Myocyte (in vitro differentiated cells): ENCODE results near the gene CPEB4. TPM values are rescaled to one million over a fixed set of nuclear protein-coding genes. Genes with fewer than 3 reads are reported as not detected.

Source experiments
- DNase-seq: peaks from one replicate; pipeline ENCODE4 v3.0.0-alpha.2; 2012; ENCODE audit warnings: low read depth
- total RNA-seq: library from RNA; depleted of rRNA; stranded (reverse); fragments of >200 nt; gene quantifications from 2 replicates; pipeline ENCODE4 v1.2.3, GENCODE V29; 2014

CPEB4 gene
- total RNA-seq, 1 donor from 2014 or later = 64.3 TPM

- DNase-seq = no peak
Observed at GRCh38 chr5:173858670-173859407, 29.3 kb upstream of the CPEB4 start.

- peak; percentile 9 for DNase-seq
Observed at GRCh38 chr5:173859408-173860159, 28.6 kb upstream of the CPEB4 start.

- no peak for DNase-seq
Observed at GRCh38 chr5:173862047-173862477, 26.1 kb upstream of the CPEB4 start.

DNA sequence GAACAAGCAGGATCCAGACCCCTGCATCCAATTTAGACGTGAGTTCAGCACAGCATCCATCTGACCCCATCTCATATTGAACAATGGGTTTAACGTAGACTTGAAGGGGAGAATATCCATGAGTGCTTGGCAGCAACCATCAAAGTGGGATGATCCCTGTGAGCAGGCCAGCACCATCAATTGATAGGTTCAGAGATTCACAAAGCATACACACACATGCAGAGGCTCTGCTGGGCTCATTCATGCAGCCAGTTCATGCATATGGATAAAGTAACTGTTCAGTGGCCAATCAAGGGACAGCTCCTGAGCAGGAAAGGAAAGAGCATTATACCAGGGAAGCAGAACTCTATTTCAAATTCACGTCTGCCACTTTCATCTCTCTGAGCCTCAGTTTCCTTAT is 24.8 kb upstream of the CPEB4 start:
- DNase-seq = no peak

GRCh38 chr5:173864126-173865050 is 23.8 kb upstream of the CPEB4 start:
- DNase-seq = no peak

DNA sequence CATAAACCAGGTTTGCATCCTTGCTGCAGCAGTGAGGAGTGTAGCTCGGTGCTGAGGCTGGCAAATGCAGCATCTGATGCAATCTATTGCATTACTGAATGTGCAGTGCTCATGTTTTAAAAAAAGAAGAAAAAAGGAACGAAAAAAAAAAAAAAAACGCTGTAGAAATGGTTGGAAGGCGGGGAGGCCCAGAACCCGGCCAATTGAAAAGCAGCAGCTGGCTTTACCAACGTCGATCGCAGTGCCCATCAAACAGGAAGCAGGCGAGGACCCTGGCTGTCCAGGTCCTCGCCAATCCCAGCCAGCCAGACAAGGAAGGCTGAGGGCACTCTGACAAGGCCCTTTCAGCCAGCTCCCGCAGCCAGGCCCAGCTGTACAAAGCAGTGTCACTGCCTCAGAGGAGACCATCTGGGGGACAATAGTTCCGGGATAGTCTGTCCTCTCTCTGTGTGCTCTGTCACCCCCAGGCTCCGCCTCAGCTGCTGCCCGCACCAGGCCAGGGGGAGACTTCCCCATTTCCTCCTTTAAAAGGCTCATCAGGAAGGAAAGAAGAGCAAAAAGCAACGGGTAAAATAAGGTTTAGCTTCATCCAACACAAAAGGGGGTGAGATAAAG is 21.8 kb upstream of the CPEB4 start:
- DNase-seq = no peak

- no peak for DNase-seq
Observed at GRCh38 chr5:173866858-173867679, 21.1 kb upstream of the CPEB4 start.

DNA sequence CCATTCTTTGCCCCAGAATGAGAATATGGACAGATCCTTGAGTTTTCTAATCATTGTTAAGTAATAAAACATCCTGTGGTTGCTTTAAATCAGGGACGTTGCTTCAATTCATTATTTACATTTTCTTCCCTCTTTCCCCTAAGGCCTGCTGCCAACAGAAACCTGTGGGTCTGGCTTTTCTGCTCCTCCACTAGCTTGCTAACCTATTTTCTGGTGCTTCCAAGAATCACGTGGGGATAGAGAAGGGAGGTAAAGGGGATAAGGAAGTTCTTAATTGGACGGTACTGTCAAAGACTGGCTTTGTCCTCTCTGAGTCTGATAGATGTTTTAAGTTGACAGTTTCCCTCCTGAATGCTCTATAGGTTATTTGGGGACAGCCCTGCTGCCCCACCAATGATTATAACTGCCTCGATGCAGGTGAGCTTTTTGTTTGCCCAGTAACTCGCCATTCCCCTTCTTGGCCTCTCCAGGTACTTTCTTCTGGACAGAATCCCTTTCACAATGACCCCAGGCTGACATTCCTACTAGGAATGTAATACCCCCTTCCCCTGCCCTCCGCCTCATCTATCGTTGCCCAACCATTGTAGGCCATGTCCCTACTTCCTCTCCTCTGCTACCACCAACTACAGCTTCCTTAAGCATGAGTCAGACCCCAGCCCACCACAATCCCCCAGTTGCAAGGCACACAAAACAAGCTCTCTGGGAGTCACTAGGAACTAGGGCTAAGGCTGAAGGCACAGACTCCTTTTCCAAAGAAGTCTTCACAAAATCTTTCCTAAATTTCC is 19.9 kb upstream of the CPEB4 start:
- DNase-seq = no peak

GRCh38 chr5:173869316-173869715 is 18.8 kb upstream of the CPEB4 start:
- DNase-seq = no peak

- no peak for DNase-seq
Observed at GRCh38 chr5:173872957-173873305, 15.2 kb upstream of the CPEB4 start.

DNA sequence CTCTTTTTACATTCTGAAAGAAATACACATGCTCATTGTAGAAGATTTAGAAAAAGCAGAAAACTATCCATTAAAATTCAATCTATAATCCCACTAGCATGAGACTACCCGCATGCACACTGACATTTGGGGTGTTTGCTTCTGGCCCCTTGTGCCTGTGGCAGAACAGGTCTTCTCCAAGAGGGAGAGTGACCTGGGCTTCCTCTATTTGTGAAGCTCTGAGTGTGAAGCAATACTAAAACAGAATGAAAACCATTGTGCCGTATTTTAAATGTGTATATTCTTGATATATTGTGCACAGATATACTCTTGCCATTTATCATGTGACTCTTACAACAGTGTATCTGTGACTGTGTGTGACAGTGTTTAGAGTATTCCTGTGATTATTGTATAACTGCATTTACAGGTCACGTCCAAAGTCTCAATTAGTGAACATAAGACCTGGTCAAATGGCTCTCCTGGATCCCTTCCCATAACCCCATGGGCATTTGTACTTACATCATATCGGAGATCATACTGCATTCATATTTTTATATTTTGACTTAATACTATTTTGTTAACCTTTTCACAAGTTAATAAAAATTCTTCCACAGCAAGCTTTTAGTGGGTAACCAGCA is 14.7 kb upstream of the CPEB4 start:
- no peak for DNase-seq

- DNase-seq = no peak
Observed at GRCh38 chr5:173875189-173875588, 13.0 kb upstream of the CPEB4 start.

GRCh38 chr5:173878224-173878967 is 9.8 kb upstream of the CPEB4 start:
- DNase-seq = no peak

DNA sequence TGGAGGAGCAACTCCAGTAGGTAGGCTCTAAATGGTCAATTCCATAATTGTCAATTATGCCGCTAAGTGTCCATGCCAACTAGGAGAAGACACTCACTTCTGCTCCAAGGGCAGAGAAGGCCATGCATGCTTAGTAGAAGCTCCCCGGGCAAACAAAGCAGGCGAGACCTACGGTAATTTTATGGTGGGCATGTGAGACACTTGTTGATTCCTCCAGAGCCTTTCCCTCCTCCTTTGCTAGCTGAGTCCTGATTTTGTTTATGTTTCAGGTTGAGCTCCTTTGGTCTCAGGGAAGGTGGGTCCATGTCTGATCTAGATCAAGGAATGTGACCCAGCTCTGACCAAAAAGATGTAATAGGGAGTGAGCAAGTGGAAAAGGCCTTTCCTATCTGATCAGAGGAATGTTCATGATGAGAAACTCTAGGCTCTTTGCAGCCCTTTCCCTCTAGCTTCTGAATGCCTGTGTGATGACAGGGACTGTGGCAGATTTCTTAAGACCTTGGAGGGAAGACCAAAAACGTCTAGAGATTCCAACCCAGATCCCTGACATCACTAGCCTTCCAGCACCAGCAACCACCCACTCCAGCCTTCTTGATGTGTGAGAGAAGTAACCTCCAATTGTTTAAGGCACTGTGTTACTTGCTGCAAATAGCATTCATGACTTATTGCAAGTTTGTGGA is 7.7 kb upstream of the CPEB4 start:
- DNase-seq = no peak

DNA sequence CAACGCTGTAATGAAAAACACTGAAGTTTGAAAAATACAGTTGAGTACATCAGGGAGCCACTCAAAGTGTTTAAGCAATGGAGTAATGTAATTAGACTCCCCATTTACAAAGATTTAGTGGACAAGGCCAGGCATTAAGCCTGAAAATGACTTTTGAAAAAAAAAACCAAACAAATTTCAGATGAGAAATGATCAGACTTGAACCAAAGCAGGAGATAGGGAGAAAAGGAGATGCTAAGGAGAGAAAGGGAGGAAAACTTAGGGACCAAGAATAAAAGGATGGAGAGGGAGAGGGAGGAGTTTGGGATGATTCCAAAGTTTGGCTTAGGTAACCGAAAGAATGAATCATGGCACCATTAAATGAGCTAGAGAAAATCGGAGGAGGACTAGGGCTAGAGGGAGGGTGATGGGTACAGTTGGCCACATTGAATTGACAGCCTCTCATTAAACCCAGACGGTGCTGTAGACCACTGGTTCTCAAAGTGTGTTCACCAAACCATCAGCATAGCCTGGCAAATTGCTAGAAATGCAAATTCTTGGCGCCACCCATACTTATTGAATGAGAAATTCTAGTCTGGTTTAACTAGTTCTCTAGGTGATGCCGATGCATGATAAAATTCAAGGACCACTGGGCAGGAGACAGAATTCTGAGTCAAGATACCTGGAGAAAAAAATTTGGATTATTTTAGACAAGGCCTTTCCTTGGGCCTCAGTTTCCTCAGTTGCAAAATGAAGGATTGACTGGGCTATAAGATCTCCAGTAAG is 6.2 kb upstream of the CPEB4 start:
- DNase-seq = no peak

- no peak for DNase-seq
Observed at GRCh38 chr5:173882632-173883031, 5.5 kb upstream of the CPEB4 start.

- no peak for DNase-seq
Observed at GRCh38 chr5:173883347-173883924, 4.7 kb upstream of the CPEB4 start.
